Suprapubic skin (tissue), 4 donors: ENCODE data around the gene DST.

Experiments used
- CTCF ChIP-seq, 2 donors: fragments of 200-600 bp in 1 of 2; fragments of 450-650 bp in 1 of 2; sonication (generic) in 1 of 2; IDR thresholded peaks; one replicate each; pipeline ENCODE4 v1.5.1; 2016 to 2019; ENCODE audit warnings: antibody characterized with exemption in 2 of 2, mild to moderate bottlenecking in 1 of 2, moderate library complexity in 1 of 2
- POLR2A ChIP-seq, 2 donors: fragments of 450-650 bp; IDR thresholded peaks; one replicate each; pipeline ENCODE4 v1.6.1; 2017; ENCODE audit warnings: antibody characterized with exemption in 2 of 2, mild to moderate bottlenecking in 2 of 2, moderate library complexity in 2 of 2
- POLR2AphosphoS5 ChIP-seq, 3 donors: sonication (generic); formaldehyde crosslinking; IDR thresholded peaks; one replicate each; pipeline ENCODE4 v1.6.1; 2017; ENCODE audit warnings: antibody characterized with exemption in 3 of 3

DNA sequence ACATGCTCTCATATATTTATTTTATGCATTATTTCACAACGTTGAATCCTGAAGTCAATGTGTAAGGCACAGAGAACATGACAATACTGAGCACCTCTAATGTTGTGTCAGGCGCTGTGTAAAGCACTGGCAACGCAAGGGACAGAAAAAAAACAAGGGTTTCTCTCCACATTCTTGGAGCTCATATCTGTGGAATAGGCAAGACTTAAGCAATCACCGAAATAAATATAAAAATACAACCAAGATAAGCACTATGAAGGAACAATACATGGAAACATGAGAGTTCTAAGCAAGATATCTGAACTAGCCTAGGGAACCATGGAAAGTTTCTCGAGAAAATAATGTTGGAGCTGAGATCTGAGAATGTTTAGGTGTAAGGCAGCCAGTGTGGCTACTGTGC is 1.7 kb upstream of the DST start:
- TF ChIP-seq POLR2A (IDR thresholded peaks at IDR 0.05) (no peak), CTCF (IDR thresholded peaks at IDR 0.05) (no peak), POLR2AphosphoS5 (IDR thresholded peaks at IDR 0.05) (no peak)
